Glomerular visceral epithelial cell (primary cell): ENCODE measurements around the gene CHML.

ENCODE experiments used
- DNase-seq: peaks from one replicate; pipeline ENCODE4 v3.0.0-alpha.2; 2016; ENCODE audit errors: extremely low spot score

The CHML gene

DNA sequence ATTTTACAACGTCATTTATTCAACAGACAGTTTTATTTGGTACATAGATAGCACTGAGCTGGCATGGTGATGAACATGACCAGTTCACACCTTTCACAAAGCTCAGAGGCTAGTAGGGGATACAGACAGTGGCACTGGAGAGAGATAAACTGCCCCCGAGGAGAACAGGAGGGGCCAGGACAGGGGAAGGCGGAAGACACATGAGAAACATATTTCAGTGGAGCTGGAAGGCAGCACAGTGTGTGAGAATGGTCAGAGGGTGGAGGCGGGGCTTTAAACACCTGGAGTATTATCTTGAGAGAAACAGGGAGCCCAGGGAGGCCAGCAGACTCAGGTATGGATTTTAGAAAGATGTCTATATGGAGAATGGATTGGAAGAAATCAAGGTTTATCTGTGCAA lies 49.5 kb downstream of the CHML start:
- no peak for DNase-seq
